HepG2 (cell line): Measurements from ENCODE around the gene SKIC2. TPM values are rescaled to one million over a fixed set of nuclear protein-coding genes. Genes with fewer than 3 reads are reported as not detected.

Experiments
- ASH2L ChIP-seq: fragments of 300-600, 200-600 bp; sonication (generic); IDR thresholded peaks from 2 replicates; pipeline ENCODE4 v1.7.0; 2017; ENCODE audit warnings: low read depth, mild to moderate bottlenecking, moderate library complexity, mixed read lengths, low read length; ENCODE audit not compliant: insufficient read length
- ATF1 ChIP-seq: IDR thresholded peaks from 2 replicates; pipeline ENCODE4 v1.6.1; 2016; ENCODE audit warnings: mild to moderate bottlenecking, control low read depth
- CREB1 ChIP-seq, 2 experiments: fragments of 450-650 bp in 1 of 2; IDR thresholded peaks; 2 replicates each; pipeline ENCODE4 v1.6.1; 2016 to 2017; ENCODE audit warnings: control low read depth in 1 of 2, mild to moderate bottlenecking in 1 of 2, missing compliant biosample characterization in 1 of 2, missing genetic modification characterization in 1 of 2
- CTCF ChIP-seq: sonication (generic); formaldehyde crosslinking; IDR thresholded peaks from 2 replicates; pipeline ENCODE4 v1.5.0; 2020; ENCODE audit warnings: mild to moderate bottlenecking, missing genetic modification reagents, moderate library complexity
- ELF4 ChIP-seq: sonication (generic); formaldehyde crosslinking; IDR thresholded peaks from 2 replicates; pipeline ENCODE4 v1.5.0; 2020; ENCODE audit warnings: missing genetic modification reagents, mild to moderate bottlenecking, moderate library complexity, borderline replicate concordance
- HDAC1 ChIP-seq: sonication (generic); formaldehyde crosslinking; IDR thresholded peaks from 2 replicates; pipeline ENCODE4 v1.5.1; 2020; ENCODE audit warnings: mild to moderate bottlenecking, missing genetic modification reagents
- SRSF9 ChIP-seq: fragments of 200-400 bp; formaldehyde crosslinking; IDR thresholded peaks from 2 replicates; pipeline ENCODE4 v1.6.1; 2018; ENCODE audit warnings: borderline replicate concordance, mild to moderate bottlenecking, low read depth, low read length; ENCODE audit not compliant: insufficient read depth, poor library complexity, severe bottlenecking
- ZBTB7B ChIP-seq: sonication (generic); formaldehyde crosslinking; IDR thresholded peaks from 2 replicates; pipeline ENCODE4 v1.4.0; 2020; ENCODE audit warnings: missing genetic modification reagents
- ZNF253 ChIP-seq: sonication (generic); formaldehyde crosslinking; IDR thresholded peaks from 2 replicates; pipeline ENCODE4 v1.8.0; 2022; ENCODE audit warnings: mild to moderate bottlenecking, missing genetic modification reagents, borderline replicate concordance
- ZNF615 ChIP-seq: sonication (generic); formaldehyde crosslinking; IDR thresholded peaks from 2 replicates; pipeline ENCODE4 v1.5.0; 2020; ENCODE audit warnings: mild to moderate bottlenecking, missing genetic modification reagents, borderline replicate concordance
- ZNF629 ChIP-seq: sonication (generic); formaldehyde crosslinking; conservative IDR thresholded peaks from 2 replicates; pipeline ENCODE4 v1.5.0; 2020; ENCODE audit warnings: missing genetic modification reagents
- ZNF816 ChIP-seq: sonication (generic); formaldehyde crosslinking; IDR thresholded peaks from 2 replicates; pipeline ENCODE4 v1.8.0; 2022; ENCODE audit warnings: missing genetic modification reagents, mild to moderate bottlenecking, borderline replicate concordance
- ZUFSP ChIP-seq: sonication (generic); formaldehyde crosslinking; IDR thresholded peaks from 2 replicates; pipeline ENCODE4 v1.9.0; 2021; ENCODE audit warnings: missing genetic modification reagents, mild to moderate bottlenecking, borderline replicate concordance
- polyA plus RNA-seq, 8 experiments: library from polyadenylated mRNA; depleted of rRNA in 3 of 8; stranded (reverse) in 7 of 8; unstranded in 1 of 8; fragments of >200 nt; fragmentation: Illumina TruSeq in 4 of 8; extraction: Trizol in 4 of 8; gene quantifications; 2 replicates each; pipeline versions ENCODE4 v1.2.1 to v1.2.3, GENCODE V29; 2011 to 2016; ENCODE audit warnings: low read depth in 4 of 8, missing spikeins in 1 of 8, mixed read lengths in 1 of 8; ENCODE audit not compliant: insufficient read depth in 1 of 8
- total RNA-seq, 5 experiments: library from RNA; depleted of rRNA; stranded (reverse); fragments of >200 nt; fragmentation: Illumina TruSeq; extraction: Trizol; gene quantifications; 2 replicates each; pipeline ENCODE4 v1.2.3, GENCODE V29; 2016; ENCODE audit warnings: low read depth in 1 of 5
- TF ChIP-seq, protein P1 (sequence below): sonication (generic); formaldehyde crosslinking; IDR thresholded peaks from 2 replicates; pipeline ENCODE4 v1.4.0; 2020; ENCODE audit warnings: missing genetic modification reagents
- TF ChIP-seq, protein P2 (sequence below): sonication (generic); formaldehyde crosslinking; IDR thresholded peaks from 2 replicates; pipeline ENCODE4 v1.4.0; 2020; ENCODE audit warnings: missing genetic modification reagents

Gene SKIC2
- total and polyA plus RNA-seq, 2 of the 13 experiments (the other 11 are each of a cell fraction or from before 2014, with no cell fraction given), result 67.1 to 68.4 TPM

- TF ChIP-seq ELF4 (CRISPR knock-in tag) (peak; percentile 100), CREB1 (IDR thresholded peaks at IDR 0.05) (peak; percentile 98), CREB1 (CRISPR knock-in tag; IDR thresholded peaks at IDR 0.05) (peak; percentile 100), ASH2L (peak; percentile 83), ZNF253 (CRISPR knock-in tag) (no peak), ATF1 (CRISPR knock-in tag) (peak; percentile 99), ZBTB7B (CRISPR knock-in tag) (0 out of 2 replicates have a peak, but pooled peaks have one; percentile 2), SRSF9 (no peak), HDAC1 (CRISPR knock-in tag) (peak; percentile 99), ZNF629 (CRISPR knock-in tag) (peak; percentile 63), ZUFSP (CRISPR knock-in tag) (no peak), ZNF615 (CRISPR knock-in tag) (0 out of 2 replicates have a peak, but pooled peaks have one; percentile 32), CTCF (CRISPR knock-in tag) (no peak), ZNF816 (CRISPR knock-in tag) (0 out of 2 replicates have a peak, but pooled peaks have one; percentile 15)
- TF ChIP-seq, protein P1, sequence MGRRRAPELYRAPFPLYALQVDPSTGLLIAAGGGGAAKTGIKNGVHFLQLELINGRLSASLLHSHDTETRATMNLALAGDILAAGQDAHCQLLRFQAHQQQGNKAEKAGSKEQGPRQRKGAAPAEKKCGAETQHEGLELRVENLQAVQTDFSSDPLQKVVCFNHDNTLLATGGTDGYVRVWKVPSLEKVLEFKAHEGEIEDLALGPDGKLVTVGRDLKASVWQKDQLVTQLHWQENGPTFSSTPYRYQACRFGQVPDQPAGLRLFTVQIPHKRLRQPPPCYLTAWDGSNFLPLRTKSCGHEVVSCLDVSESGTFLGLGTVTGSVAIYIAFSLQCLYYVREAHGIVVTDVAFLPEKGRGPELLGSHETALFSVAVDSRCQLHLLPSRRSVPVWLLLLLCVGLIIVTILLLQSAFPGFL (CRISPR knock-in tag), result no peak; the same call in 1 of the 2 replicates
- TF ChIP-seq, protein P2, sequence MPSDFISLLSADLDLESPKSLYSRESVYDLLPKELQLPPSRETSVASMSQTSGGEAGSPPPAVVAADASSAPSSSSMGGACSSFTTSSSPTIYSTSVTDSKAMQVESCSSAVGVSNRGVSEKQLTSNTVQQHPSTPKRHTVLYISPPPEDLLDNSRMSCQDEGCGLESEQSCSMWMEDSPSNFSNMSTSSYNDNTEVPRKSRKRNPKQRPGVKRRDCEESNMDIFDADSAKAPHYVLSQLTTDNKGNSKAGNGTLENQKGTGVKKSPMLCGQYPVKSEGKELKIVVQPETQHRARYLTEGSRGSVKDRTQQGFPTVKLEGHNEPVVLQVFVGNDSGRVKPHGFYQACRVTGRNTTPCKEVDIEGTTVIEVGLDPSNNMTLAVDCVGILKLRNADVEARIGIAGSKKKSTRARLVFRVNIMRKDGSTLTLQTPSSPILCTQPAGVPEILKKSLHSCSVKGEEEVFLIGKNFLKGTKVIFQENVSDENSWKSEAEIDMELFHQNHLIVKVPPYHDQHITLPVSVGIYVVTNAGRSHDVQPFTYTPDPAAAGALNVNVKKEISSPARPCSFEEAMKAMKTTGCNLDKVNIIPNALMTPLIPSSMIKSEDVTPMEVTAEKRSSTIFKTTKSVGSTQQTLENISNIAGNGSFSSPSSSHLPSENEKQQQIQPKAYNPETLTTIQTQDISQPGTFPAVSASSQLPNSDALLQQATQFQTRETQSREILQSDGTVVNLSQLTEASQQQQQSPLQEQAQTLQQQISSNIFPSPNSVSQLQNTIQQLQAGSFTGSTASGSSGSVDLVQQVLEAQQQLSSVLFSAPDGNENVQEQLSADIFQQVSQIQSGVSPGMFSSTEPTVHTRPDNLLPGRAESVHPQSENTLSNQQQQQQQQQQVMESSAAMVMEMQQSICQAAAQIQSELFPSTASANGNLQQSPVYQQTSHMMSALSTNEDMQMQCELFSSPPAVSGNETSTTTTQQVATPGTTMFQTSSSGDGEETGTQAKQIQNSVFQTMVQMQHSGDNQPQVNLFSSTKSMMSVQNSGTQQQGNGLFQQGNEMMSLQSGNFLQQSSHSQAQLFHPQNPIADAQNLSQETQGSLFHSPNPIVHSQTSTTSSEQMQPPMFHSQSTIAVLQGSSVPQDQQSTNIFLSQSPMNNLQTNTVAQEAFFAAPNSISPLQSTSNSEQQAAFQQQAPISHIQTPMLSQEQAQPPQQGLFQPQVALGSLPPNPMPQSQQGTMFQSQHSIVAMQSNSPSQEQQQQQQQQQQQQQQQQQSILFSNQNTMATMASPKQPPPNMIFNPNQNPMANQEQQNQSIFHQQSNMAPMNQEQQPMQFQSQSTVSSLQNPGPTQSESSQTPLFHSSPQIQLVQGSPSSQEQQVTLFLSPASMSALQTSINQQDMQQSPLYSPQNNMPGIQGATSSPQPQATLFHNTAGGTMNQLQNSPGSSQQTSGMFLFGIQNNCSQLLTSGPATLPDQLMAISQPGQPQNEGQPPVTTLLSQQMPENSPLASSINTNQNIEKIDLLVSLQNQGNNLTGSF, result no peak; the same call in 1 of the 2 replicates
These were observed at the start of gene SKIC2, which contains the start of gene NELFE (continued) for GRCh38 chr6:31958741-31959739.
